Keratinocyte (primary cell): ENCODE data around the gene KIF1C.

Source experiments
- CTCF ChIP-seq, 3 experiments: IDR thresholded peaks in 1 of 3; conservative IDR thresholded peaks in 1 of 3; optimal IDR thresholded peaks in 1 of 3; 2 replicates in 2 of 3; 3 replicates in 1 of 3; pipeline versions ENCODE3 to v1.5.1; 2011; ENCODE audit warnings: low read length in 3 of 3, mild to moderate bottlenecking in 3 of 3, moderate library complexity in 2 of 3, control low read depth in 1 of 3, inconsistent platforms in 1 of 3; ENCODE audit not compliant: insufficient read depth in 2 of 3; ENCODE audit errors: extremely low read depth in 1 of 3
- EZH2 ChIP-seq: IDR thresholded peaks from one replicate; pipeline ENCODE4 v1.6.1; 2012; ENCODE audit warnings: inconsistent platforms, mild to moderate bottlenecking, low read length, moderate library complexity

- TF ChIP-seq CTCF (optimal IDR thresholded peaks at IDR 0.05 in 1 of 3, IDR thresholded peaks at IDR 0.05 in 1 of 3, conservative IDR thresholded peaks at IDR 0.05 in 1 of 3; ENCODE audit: extremely low read depth in 1 of 3, insufficient read depth in 2 of 3, low read length in 3 of 3): no peak
- TF ChIP-seq EZH2: no peak
These were observed 48.3 kb upstream of the KIF1C start for GRCh38 chr17:4949321-4950074.
